SU-DHL-6 (cell line): Measurements from ENCODE around the gene ARRB1.

ENCODE experiments used
- CTCF ChIP-seq: fragments of 200-600 bp; sonication (generic); IDR thresholded peaks from one replicate; pipeline ENCODE4 v1.5.1; 2017; ENCODE audit warnings: antibody characterized with exemption, mild to moderate bottlenecking, low read length, moderate library complexity; ENCODE audit not compliant: insufficient read depth, poor library complexity, severe bottlenecking
- EZH2phosphoT487 ChIP-seq: fragments of 200-600 bp; sonication (generic), shearing (Covaris generic); conservative IDR thresholded peaks from 2 replicates; pipeline ENCODE4 v1.6.1; 2018; ENCODE audit warnings: mild to moderate bottlenecking, antibody characterized with exemption, low read length, moderate library complexity, mixed read lengths

- TF ChIP-seq CTCF, result no peak
- TF ChIP-seq EZH2phosphoT487, result no peak
Measured at GRCh38 chr11:75389925-75390324, 38.5 kb upstream of the ARRB1 start.
